ENCODE measurements around the gene COMMD10. TPM values are rescaled to one million over a fixed set of nuclear protein-coding genes. Genes with fewer than 3 reads are reported as not detected.
"Not testable (repeated sequence)": the region's sequence is repeated elsewhere in the genome, so short reads cannot be mapped to it uniquely, and the experiment has no call there.

The COMMD10 gene
- 10 to 100 TPM; 38.4 to 75.5 (median 58.7) TPM for polyA plus RNA-seq (ENCODE audit: insufficient read length in 4 of 4)

DNA sequence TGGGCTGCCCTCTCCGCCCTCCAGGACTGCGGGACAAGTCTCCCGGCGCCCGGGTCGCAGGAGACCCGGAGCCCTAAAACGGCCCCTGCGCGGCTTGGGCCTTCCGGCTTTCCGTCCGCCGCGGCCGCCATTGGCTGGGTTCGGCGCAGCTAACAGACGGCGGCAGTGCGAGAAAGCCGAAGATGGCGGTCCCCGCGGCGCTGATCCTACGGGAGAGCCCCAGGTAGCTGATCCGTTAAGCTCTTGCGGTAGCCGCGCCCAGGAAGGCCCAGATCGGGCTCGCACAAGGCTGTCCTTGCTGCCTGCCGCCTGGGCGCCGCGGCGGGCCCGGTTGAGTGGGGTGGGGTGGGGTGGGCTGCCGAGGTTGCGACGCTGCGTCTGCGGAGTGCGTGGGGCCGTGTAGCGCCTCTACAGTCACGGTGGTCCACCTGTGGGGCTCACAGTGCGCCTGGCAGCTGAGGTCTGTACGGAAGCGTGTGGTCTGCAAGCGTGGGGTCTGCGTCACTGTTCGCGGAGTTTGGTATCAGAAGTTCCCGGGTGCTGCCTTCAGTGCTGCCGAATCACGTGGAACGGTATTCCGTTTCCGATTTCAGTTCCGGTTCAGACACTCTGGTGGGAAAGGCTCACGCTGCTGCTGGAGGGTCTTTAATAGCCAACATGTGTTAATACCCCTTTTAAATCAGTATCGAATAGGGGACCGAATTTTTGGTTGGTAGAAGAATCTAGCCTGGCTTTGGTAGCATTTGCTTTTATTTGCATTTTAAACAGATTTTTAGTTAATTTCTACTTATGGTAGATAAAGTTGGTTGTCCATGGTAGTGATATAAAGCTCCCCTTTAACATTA is at the start of gene COMMD10:
Gene COMMD10, plus strand, starts transcription at position 155 of the 845 bp plus-strand sequence.
- peak; percentile 72 to 82 (median 74) for DNase-seq (ENCODE audit: low read depth in 4 of 4, low spot score in 3 of 4)

DNA sequence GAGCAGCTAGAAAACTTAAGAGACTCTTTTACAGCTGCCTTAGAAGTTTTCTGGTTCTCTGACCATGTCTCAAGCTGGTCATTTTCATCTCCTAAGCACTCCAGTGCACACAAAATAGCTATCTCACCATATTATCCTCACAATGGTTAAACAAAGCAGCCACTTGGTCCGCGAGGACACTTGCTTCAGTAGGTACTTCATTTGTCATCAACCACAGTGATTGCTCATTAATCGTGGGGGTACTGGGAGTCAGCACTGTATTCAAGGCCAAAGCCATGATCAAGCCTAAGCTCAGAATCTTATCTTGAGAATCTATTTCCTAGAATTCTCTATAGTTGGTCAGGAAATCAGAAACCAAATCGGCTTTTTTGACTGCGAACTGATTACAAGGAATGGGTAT is 49.7 kb upstream of the COMMD10 start:
- DNase-seq (ENCODE audit: low read depth in 4 of 4, low spot score in 3 of 4) = no peak

DNA sequence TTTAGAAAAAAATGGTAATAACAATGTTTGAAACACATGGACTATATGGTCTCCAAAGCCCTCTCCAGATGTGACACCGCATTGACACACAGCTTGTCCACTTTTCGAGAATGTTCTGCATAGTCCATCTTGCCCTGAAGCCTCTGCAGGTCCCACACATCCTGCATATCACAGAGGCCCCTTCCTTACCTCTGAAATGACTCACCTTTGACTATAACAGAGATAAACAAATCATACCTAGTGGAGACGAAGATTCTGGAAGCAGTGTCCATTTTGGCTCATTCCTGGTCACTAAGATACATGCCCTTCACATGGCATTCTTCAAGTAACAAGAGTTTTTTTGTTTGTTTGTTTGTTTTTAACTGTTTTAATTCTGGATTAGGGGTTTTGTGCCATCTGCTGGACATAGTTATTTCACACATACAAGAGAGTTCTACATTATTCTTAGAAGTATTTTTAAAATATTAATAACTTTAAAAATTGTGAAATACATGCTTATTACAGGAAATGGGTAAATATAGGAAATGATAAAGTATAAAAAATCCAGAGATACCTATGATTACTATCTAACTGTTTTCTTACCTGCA is 47.5 kb upstream of the COMMD10 start:
- no peak for DNase-seq (ENCODE audit: low read depth in 4 of 4, low spot score in 3 of 4)

DNA sequence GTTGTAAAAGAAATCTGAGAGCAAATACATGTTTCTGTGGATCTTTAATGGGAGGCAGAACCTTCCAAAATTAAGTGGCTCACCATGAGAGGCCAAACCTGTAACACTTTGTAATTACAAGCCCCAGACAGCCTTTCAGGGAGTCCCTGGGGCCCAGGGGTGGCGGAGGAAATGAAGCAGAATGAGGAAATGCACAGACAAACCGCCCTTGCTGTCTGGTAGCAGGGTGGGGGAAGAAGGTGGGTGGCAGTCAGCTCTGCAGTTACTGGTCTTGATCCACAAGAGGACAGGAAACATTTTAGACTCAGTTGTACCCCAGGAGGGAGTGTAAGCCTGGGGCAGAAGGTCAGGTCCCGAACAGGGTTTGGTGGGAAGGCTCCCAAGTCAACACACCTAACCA is 46.0 kb upstream of the COMMD10 start:
- no peak for DNase-seq (ENCODE audit: low read depth in 4 of 4, low spot score in 3 of 4)

DNA sequence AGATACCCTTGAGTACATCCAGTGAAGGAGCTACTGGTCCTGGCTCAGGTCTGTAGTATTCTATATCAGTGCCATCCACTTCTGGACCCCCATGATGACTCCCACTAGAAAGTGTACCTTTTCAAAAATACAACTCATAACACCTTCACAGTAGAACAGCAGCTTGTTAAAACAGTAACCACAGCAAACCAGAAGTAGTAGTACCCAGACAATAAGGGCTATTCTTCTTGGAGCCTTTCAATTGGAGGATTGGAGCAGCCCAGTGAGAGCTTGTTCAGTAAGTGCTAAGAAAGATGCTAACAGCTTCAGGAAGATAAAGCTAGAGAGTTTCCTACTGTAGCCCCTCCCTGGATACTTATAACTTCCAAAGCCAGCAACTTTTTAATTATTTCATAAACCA is 42.5 kb upstream of the COMMD10 start:
- DNase-seq (ENCODE audit: low read depth in 4 of 4, low spot score in 3 of 4) = no peak

DNA sequence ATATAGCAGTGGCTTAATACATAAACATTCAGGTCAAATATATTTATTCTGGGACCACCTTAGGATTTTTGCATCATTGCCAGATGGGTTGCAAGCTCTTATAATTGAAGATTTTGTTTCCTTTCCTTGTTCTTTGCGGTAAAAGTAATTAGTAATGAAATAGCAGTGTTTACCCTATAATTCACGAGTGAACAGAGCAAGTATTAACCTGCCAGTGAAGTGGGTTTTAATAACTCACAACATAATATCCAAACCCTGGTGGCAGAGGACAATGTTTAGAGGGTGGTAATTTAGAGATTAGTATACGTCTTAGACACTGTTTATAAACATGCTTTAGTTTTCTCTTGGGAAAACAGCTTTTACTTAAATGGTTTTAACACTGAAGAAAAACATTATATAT is 40.8 kb upstream of the COMMD10 start:
- no peak for DNase-seq (ENCODE audit: low read depth in 4 of 4, low spot score in 3 of 4)

DNA sequence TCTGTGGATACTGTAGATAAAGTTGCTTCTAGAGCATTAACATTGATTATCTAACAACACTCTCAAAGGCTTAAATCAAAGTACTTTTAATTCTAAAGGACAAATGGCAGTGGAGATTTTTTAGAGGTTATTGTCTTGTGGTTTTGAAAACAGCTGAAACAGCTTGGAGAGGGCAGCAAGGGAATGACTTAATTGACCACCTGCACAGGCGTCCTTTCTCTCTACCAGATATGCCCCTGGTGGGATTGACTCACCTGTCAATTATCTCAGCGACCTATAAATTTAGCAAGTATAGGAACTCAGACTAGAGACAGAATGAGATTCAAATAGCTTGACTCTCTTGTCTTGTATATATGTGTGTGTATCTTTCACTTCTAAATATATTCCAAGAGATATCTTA is 39.0 kb upstream of the COMMD10 start:
- no peak for DNase-seq (ENCODE audit: low read depth in 4 of 4, low spot score in 3 of 4)

DNA sequence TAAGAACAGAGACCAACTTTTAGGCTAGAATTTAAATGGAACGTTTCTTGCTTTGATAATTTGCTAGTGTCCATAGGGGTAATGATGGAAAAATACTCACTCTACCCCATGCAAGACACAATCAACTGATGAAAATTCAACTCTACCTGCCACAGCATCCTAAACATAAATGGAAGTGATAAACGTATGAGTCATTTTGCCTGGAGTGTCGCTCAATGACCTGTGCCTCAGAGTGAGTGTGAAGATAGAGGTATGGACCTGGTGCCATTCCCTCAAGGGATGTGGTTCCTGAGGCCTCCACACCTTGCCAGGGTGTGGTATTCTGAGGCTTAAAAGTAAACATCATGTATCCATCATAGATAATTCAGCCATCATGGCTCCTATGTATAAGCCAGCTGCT is 38.6 kb upstream of the COMMD10 start:
- no peak for DNase-seq (ENCODE audit: low read depth in 4 of 4, low spot score in 3 of 4)

DNA sequence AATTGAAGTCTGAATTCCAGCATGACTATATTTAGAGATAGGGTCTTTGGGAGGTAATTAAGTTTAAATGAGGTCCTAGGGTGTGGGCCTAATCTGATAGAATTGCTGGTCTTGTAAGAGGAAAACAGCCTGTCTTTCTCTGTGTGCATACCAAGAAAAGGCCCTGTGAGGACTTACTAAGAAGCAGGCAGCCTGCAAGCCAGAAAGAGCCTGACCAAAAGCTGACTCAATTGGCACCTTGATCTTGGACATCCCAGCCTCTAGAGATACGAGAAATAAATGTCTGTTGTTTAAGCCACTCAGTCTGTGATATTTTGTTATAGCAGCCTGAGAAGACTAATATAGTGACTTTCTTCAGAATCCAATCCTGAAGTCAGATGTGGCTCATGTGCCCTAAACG is 38.0 kb upstream of the COMMD10 start:
- no peak for DNase-seq (ENCODE audit: low read depth in 4 of 4, low spot score in 3 of 4)

DNA sequence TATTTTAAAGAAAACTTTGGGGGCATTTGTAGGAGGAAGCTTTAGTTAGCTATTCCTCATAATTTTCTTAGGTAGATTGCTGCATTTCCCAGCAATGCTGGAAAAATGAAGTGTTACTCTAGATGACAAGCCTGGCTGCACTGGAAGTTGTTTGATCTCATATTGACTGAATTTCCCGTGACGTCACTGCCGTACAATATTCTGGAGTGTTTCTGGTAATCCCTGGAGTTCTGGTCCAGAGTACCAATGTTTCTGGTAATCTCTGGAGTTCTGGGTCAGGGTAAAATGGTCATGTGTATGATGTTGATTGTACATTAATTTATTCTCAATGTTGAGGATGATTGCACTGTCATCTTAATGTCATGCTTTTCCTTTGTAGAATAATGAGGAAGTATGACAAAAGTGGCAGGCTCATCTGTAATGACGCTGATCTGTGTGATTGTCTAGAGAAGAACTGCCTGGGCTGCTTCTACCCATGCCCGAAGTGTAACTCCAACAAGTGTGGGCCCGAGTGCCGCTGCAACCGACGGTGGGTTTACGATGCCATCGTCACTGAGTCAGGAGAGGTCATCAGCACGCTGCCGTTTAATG is 26.4 kb upstream of the COMMD10 start:
- no peak for DNase-seq (ENCODE audit: low read depth in 4 of 4, low spot score in 3 of 4)

DNA sequence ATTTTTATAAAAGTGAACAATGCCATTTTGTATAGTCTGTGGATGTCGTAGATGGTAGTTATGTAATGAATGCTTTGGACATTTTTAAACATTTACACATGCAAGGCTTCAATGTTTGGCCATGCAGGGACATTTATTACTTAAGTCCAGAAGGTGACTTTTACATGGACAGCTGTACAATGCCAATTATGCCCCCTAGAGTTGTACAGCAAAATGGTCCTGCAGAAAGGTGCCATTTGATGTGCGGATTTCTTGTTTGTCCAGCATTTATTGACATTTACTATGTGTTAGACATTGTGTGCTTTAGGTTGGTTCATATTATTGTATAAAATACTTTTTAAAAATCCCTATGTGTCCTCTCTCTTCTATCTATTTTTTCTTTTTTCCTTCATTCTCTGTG is 22.5 kb upstream of the COMMD10 start:
- no peak for DNase-seq (ENCODE audit: low read depth in 4 of 4, low spot score in 3 of 4)

DNA sequence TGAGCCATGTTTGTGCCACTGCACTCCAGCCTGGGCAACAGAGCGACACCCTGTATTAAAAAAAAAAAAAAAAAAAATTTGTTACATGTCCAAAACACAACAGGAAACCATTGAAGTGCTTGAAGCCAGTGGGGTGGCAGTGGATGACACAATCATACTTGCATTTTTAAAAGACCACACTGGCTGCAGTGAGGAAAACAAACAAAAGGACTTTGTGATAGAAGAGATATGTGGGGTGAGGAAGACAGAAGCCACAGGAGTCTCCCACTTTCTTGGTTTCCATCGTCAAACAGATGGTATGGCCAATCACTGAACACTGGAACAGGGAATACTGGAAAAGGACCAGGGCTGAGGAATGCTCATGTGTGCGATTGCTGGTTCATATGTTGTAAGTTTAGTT is 20.9 kb upstream of the COMMD10 start:
- no peak for DNase-seq (ENCODE audit: low read depth in 4 of 4, low spot score in 3 of 4)

DNA sequence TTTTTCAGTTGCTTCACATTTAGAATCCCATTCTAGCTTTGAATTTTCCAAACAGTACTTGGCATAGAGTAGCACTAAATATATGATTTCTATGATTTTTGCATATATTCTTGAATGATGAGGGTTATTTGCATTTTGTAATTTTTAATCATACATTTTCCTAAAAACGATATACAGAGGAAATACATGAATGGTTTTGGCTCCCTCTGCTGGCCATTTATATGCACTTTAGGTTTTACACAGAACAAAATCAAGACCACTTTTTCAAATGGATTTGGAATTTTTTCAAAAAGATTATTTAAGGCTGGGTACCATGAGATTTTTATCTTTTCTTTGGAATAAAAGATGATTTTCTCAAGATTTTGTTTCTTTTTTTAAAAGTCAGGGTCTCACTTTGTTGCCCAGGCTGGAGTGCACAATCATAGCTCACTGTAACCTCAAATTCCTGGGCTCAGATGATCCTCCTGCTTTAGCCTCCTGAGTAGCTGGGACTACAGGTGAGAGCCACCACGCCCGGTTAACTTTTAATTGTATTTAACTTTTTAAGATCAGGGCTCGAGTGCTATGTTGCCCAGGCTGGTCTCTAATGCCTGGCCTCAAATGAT is 16.7 kb upstream of the COMMD10 start:
- DNase-seq (ENCODE audit: low read depth in 4 of 4, low spot score in 3 of 4) = peak; percentile 22 to 43 (median 32)

DNA sequence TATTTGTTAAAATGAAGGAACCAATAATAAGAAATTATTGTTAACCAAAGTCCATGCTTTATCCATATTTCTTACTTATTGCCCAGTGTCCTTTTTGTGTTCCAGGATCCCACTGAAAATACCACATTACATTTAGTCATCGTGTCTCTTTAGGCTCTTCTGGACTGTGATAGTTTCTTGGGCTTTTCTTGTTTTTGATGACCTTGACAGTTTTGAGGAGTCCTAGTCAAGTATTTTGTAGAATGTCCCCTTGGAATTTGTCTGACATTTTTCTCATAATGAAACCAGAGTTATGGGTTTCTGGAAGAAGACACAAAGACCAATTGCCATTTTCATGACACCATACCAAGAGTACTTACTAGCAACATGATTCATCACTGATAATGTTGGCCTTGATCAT is 13.6 kb upstream of the COMMD10 start:
- no peak for DNase-seq (ENCODE audit: low read depth in 4 of 4, low spot score in 3 of 4)

DNA sequence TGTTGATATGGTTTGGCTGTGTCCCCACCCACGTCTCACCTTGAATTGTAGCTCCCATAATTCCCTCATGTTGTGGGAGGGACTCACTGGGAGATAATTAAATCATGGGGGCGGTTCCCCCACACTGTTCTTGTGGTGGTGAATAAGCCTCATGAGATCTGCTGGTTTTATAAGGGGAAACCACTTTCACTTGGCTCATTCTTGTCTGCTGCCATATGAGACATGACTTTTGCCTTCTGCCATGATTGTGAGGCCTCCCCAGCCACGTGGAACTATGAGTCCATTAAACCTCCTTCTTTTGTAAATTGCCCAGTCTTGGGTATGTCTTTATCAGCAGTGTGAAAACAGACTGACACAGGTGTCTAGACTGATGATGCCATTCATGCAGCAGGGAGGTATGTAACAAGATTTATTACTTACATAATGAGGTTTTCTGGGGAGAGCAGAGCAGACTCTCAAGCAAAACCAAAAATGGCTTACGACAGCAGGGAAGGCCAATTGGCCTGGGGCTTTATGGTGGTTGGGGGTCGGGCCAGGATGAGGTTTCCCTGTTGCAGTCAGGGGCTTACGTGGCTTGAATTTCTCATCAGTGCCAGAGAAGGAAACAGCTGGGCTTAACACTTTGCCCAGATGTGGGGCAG is 9.5 kb upstream of the COMMD10 start:
- DNase-seq (ENCODE audit: low read depth in 4 of 4, low spot score in 3 of 4) = no peak

DNA sequence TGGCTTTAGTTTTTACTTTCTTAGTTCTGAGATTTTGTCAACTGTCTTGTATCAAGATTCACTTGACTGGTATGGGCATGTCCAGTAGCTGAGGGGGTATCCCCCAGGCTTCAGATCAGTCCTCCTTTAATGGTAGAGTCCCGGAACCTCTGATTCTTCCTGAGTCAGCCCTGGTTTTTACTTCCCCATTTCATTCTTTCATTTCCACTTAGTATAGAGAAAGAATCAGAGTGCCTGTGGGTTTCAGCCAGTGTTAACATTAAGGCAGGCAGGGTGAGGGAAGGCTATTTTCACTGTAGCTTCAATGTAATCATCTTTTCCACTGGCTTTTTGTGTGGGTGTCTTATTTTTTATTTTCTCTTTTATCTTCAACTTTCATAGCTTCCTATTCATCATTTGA is 8.3 kb upstream of the COMMD10 start:
- no peak for DNase-seq (ENCODE audit: low read depth in 4 of 4, low spot score in 3 of 4)

DNA sequence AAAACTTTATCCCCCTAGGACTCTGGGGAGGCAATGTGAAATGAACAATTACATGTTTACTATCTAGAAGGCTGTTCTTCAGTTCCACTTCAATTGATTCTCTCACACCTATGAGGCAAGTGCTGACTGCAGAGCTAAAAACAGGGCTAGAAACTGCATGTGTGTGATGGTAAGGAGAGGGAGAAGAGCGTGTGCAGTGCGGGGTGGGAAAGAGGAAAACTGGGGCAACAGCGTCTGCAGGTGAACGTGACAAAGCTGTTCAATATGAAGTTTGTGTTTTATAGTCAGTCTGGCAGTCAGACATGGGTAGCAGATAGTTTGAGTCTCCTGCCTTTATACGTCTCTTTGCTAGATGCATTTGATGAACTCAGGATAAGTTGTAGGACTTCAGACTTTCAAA is 6.6 kb upstream of the COMMD10 start:
- no peak for DNase-seq (ENCODE audit: low read depth in 4 of 4, low spot score in 3 of 4)

DNA sequence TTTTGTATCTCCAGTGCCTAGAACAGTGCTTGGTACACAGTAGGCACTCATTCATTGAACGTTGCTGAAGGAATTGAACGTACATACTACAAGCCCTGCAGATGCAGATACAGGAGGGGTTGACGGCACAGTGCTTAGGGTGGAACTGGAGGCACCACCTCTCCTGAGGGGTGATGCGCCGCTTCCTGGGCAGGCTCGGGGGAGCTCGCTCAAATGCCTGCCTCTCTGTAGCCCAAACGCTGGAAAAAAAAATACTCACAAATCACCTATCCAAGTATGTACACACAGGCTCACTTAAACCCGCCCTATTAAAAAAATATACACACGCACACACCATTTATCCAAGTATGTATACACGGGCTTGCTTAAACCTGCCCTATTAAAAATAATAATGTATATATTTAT is 536 bp upstream of the COMMD10 start:
- DNase-seq (ENCODE audit: low read depth in 4 of 4, low spot score in 3 of 4) = peak; percentile 11 to 19 (median 15)

DNA sequence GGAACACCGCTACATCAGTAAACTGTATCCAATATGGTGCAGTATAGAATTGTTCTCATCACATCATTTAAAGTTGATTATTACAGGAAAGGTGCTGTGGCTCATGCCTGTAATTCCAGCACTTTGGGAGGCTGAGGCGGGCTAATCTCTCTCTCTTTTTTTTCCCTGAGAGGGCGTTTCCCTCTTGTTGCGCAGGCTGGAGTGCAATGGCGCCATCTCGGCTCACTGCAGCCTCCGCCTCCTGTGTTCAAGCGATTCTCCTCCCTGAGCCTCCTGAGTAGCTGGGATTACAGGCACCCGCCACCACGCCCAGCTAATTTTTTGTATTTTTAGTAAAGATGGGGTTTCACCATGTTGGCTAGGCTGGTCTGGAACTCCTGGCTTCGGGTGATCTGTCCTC is 1.5 kb downstream of the COMMD10 start:
- not testable (repeated sequence) for DNase-seq (ENCODE audit: low read depth in 4 of 4, low spot score in 3 of 4)

DNA sequence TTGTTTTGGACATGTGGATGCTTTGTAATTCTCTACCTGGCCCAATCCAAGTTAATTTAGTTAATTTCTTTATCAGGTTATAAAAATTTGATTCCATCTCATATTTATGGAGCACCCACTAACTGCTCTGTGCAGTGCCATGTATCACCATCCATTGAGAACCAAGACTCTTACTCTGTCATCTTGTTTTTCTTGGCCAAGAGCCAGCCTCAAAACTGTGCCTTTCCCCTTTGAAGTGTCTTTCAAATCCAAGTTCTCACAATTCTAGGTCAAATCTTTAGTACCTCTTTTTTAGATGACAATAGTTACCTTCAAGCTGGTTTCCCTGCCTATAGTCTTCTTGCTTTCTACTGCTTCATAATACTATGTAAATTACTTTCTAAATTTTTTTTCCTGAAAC is 3.2 kb downstream of the COMMD10 start:
- DNase-seq (ENCODE audit: low read depth in 4 of 4, low spot score in 3 of 4) = no peak

DNA sequence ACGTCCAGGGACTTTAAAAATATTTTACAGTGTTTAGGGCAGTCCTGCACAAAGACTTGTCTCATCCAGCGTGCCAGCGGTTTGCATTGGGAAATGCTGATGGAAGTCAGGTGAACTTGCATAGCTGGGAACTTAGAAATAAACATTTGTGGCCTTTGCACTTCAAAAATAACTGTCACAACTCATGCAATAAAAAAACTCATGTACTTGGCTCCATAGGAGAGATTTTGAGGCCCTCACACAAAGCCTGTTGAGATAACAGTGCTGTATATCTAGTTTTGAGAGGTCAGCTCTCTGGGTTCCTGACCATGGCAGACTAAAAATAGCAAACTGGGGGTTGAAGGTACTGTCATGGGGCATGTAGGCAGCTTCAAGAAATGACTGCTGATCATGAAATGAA is 5.5 kb downstream of the COMMD10 start:
- DNase-seq (ENCODE audit: low read depth in 4 of 4, low spot score in 3 of 4) = no peak
